Nephron (organoid): ENCODE measurements around the gene MAZ.
A peak's percentile ranks its signal among the peaks of the same experiment; 100 is the strongest.
"Not testable (repeated sequence)": the region's sequence is repeated elsewhere in the genome, so short reads cannot be mapped to it uniquely, and the experiment has no call there.

Source experiments
- H3K27ac Mint-ChIP-seq, 3 experiments: 2 replicates each; pipeline ENCODE4 v1.8.0; 2020; ENCODE audit warnings: mixed read lengths in 3 of 3, mild to moderate bottlenecking in 2 of 3, moderate library complexity in 1 of 3
- H3K27me3 Mint-ChIP-seq: 2 replicates; pipeline ENCODE4 v1.8.0; 2021; ENCODE audit warnings: low read depth, mild to moderate bottlenecking, moderate library complexity, mixed read lengths
- H3K36me3 Mint-ChIP-seq: 2 replicates; pipeline ENCODE4 v1.8.0; 2020; ENCODE audit warnings: low read depth, mixed read lengths
- H3K4me1 Mint-ChIP-seq: 2 replicates; pipeline ENCODE4 v1.8.0; 2020; ENCODE audit warnings: mixed read lengths
- H3K4me3 Mint-ChIP-seq, 3 experiments: 2 replicates each; pipeline ENCODE4 v1.8.0; 2020; ENCODE audit warnings: mild to moderate bottlenecking in 3 of 3, mixed read lengths in 3 of 3, moderate library complexity in 2 of 3
- H3K9me3 Mint-ChIP-seq: 2 replicates; pipeline ENCODE4 v1.8.0; 2020; ENCODE audit warnings: mixed read lengths
- CTCF ChIP-seq, 3 experiments: fragments of 200-600 bp; sonication (generic); IDR thresholded peaks; one replicate each; pipeline ENCODE4 v1.5.0; 2021; ENCODE audit warnings: antibody characterized with exemption in 3 of 3; ENCODE audit not compliant: unreplicated experiment in 3 of 3

The MAZ gene

GRCh38 chr16:29806099-29806579, at the start of gene MAZ:
TSS of gene MAZ (plus strand) at chr16:29806529. CDS start at chr16:29806702, 173 bp downstream.
- Mint-ChIP-seq H3K27me3 (no peaks in the 10 kb centered on the region), H3K27ac (peak within 1 kb of the TSS; percentile 98 to 99 (median 98)), H3K4me1 (peaks cover 66% of the 10 kb centered on the region), H3K9me3 (no peaks in the 10 kb centered on the region), H3K4me3 (peak within 1 kb of the TSS; percentile 96 to 100 (median 97)), H3K36me3 (peaks cover 24% of the 10 kb centered on the region)
- no peak for TF ChIP-seq CTCF (IDR thresholded peaks at IDR 0.05; ENCODE audit: unreplicated experiment in 3 of 3)

- Mint-ChIP-seq H3K9me3 (no peaks in the 10 kb centered on the region), H3K4me3 (no peak overlapping the region), H3K36me3 (no peaks in the 10 kb centered on the region), H3K27ac (no peak overlapping the region), H3K27me3 (no peaks in the 10 kb centered on the region), H3K4me1 (no peaks in the 10 kb centered on the region)
- no peak for TF ChIP-seq CTCF (IDR thresholded peaks at IDR 0.05; ENCODE audit: unreplicated experiment in 3 of 3)
Observed at GRCh38 chr16:29756654-29757053, 49.7 kb upstream of the MAZ start.

- not testable (repeated sequence) for H3K27ac Mint-ChIP-seq, H3K4me3 Mint-ChIP-seq, H3K4me1 Mint-ChIP-seq, H3K9me3 Mint-ChIP-seq, H3K27me3 Mint-ChIP-seq, H3K36me3 Mint-ChIP-seq
Observed at GRCh38 chr16:29757086-29757485, 49.2 kb upstream of the MAZ start.

GRCh38 chr16:29757950-29758466, 48.3 kb upstream of the MAZ start:
- TF ChIP-seq CTCF (IDR thresholded peaks at IDR 0.05; ENCODE audit: unreplicated experiment in 3 of 3), result no peak
- Mint-ChIP-seq H3K27me3 (no peaks in the 10 kb centered on the region), H3K27ac (peak overlapping the region in 1 of 3 experiments; percentile 56), H3K4me1 (no peaks in the 10 kb centered on the region), H3K36me3 (no peaks in the 10 kb centered on the region), H3K9me3 (no peaks in the 10 kb centered on the region), H3K4me3 (no peak overlapping the region)

- H3K27ac Mint-ChIP-seq, result peak overlapping the region in 1 of 3 experiments; percentile 6
- no peaks in the 10 kb centered on the region for H3K9me3 Mint-ChIP-seq
- no peak overlapping the region for H3K4me3 Mint-ChIP-seq
- no peaks in the 10 kb centered on the region for H3K36me3 Mint-ChIP-seq
- no peaks in the 10 kb centered on the region for H3K4me1 Mint-ChIP-seq
- no peak for TF ChIP-seq CTCF (IDR thresholded peaks at IDR 0.05; ENCODE audit: unreplicated experiment in 3 of 3)
- H3K27me3 Mint-ChIP-seq, result no peaks in the 10 kb centered on the region
Observed at GRCh38 chr16:29760567-29761279, 45.6 kb upstream of the MAZ start.

- H3K36me3 Mint-ChIP-seq, H3K27ac Mint-ChIP-seq, H3K9me3 Mint-ChIP-seq: not testable (repeated sequence)
Observed at GRCh38 chr16:29761280-29761651, 45.1 kb upstream of the MAZ start.

GRCh38 chr16:29761882-29762281, 44.4 kb upstream of the MAZ start:
- Mint-ChIP-seq H3K36me3 (no peaks in the 10 kb centered on the region), H3K27me3 (no peaks in the 10 kb centered on the region), H3K27ac (no peak overlapping the region), H3K4me3 (no peak overlapping the region), H3K9me3 (no peaks in the 10 kb centered on the region), H3K4me1 (no peaks in the 10 kb centered on the region)
- TF ChIP-seq CTCF (IDR thresholded peaks at IDR 0.05; ENCODE audit: unreplicated experiment in 3 of 3), result no peak

More at GRCh38 chr16:29761280-29761651, 45.1 kb upstream of the MAZ start:
- H3K27me3 Mint-ChIP-seq, H3K4me3 Mint-ChIP-seq, H3K4me1 Mint-ChIP-seq: not testable (repeated sequence)
